HEK293 (cell line): ENCODE measurements around the gene OR13J1.

ENCODE experiments used
- CTCF ChIA-PET: fragments of 350-600 bp; formaldehyde crosslinking; extraction: SDS; loops from one replicate; lab custom pipeline; 2021; ENCODE audit warnings: antibody characterized with exemption; lab: Yijun Ruan, JAX
- POLR2A ChIA-PET: fragments of 300-600 bp; formaldehyde crosslinking; extraction: SDS; loops from one replicate; lab custom pipeline; 2020; ENCODE audit warnings: antibody characterized with exemption, inconsistent platforms; lab: Yijun Ruan, JAX
- H3K27ac ChIP-seq: fragments of 200-500 bp; sonication (Bioruptor generic); 2 replicates; pipeline ENCODE4 v1.5.1; 2014; ENCODE audit warnings: low read depth, low read length, control low read depth, inconsistent platforms; ENCODE audit errors: extremely low read depth
- H3K36me3 ChIP-seq, 2 experiments: fragments of 200-500 bp in 1 of 2; sonication (Bioruptor generic) in 1 of 2; 1 replicate in 1 of 2; 2 replicates in 1 of 2; pipeline ENCODE4 v1.5.1; 2014 to 2017; ENCODE audit warnings: inconsistent platforms in 2 of 2, low read length in 2 of 2; ENCODE audit not compliant: control insufficient read depth in 2 of 2, insufficient read depth in 1 of 2
- H3K4me1 ChIP-seq: fragments of 200-500 bp; sonication (Bioruptor generic); 2 replicates; pipeline ENCODE4 v1.5.1; 2014; ENCODE audit warnings: mild to moderate bottlenecking, low read length, inconsistent platforms; ENCODE audit not compliant: control insufficient read depth, insufficient read depth
- H3K4me3 ChIP-seq: 2 replicates; pipeline ENCODE4 v1.5.1; 2011; ENCODE audit warnings: low read depth, mild to moderate bottlenecking, control low read depth, low read length, moderate library complexity
- H3K9me3 ChIP-seq: fragments of 200-500 bp; sonication (Bioruptor generic); 2 replicates; pipeline ENCODE4 v1.5.1; 2014; ENCODE audit warnings: low read depth, low read length, inconsistent platforms; ENCODE audit not compliant: control insufficient read depth, insufficient read depth
- BCL11A ChIP-seq: fragments of 450-650 bp; formaldehyde crosslinking; IDR thresholded peaks from 2 replicates; pipeline ENCODE4 v1.5.1; 2016; ENCODE audit warnings: low read depth, missing biosample characterization, missing genetic modification characterization
- KLF10 ChIP-seq: fragments of 450-650 bp; IDR thresholded peaks from 2 replicates; pipeline ENCODE4 v1.5.1; 2018; ENCODE audit warnings: missing biosample characterization, mild to moderate bottlenecking, missing genetic modification characterization
- PRDM1 ChIP-seq: fragments of 450-650 bp; formaldehyde crosslinking; IDR thresholded peaks from 2 replicates; pipeline ENCODE4; 2016; ENCODE audit warnings: missing biosample characterization, missing genetic modification characterization
- ZNF10 ChIP-seq: fragments of 450-650 bp; formaldehyde crosslinking; IDR thresholded peaks from 2 replicates; pipeline ENCODE4 v1.5.1; 2017; ENCODE audit warnings: missing biosample characterization, missing genetic modification characterization
- ZNF121 ChIP-seq: fragments of 450-650 bp; formaldehyde crosslinking; IDR thresholded peaks from 2 replicates; pipeline ENCODE4 v1.5.1; 2016; ENCODE audit warnings: missing biosample characterization, missing genetic modification characterization
- ZNF133 ChIP-seq: fragments of 450-650 bp; formaldehyde crosslinking; IDR thresholded peaks from 2 replicates; pipeline ENCODE4 v1.5.1; 2016; ENCODE audit warnings: missing biosample characterization, missing genetic modification characterization
- ZNF16 ChIP-seq: fragments of 450-650 bp; formaldehyde crosslinking; IDR thresholded peaks from 2 replicates; pipeline ENCODE4 v1.5.1; 2016; ENCODE audit warnings: low read depth, missing biosample characterization, missing genetic modification characterization
- ZNF221 ChIP-seq: fragments of 450-650 bp; formaldehyde crosslinking; IDR thresholded peaks from 2 replicates; pipeline ENCODE4 v1.5.1; 2017; ENCODE audit warnings: missing biosample characterization, missing genetic modification characterization, borderline replicate concordance
- ZNF302 ChIP-seq: fragments of 450-650 bp; formaldehyde crosslinking; IDR thresholded peaks from 2 replicates; pipeline ENCODE4 v1.5.1; 2016; ENCODE audit warnings: missing biosample characterization, missing genetic modification characterization, low read depth
- ZNF362 ChIP-seq: fragments of 450-650 bp; formaldehyde crosslinking; IDR thresholded peaks from 2 replicates; pipeline ENCODE4 v1.5.1; 2016; ENCODE audit warnings: missing biosample characterization, missing genetic modification characterization
- ZNF513 ChIP-seq: fragments of 450-650 bp; IDR thresholded peaks from 2 replicates; pipeline ENCODE4 v1.5.1; 2018; ENCODE audit warnings: missing biosample characterization, missing genetic modification characterization
- ZNF626 ChIP-seq: fragments of 450-650 bp; sonication (Bioruptor Pico); formaldehyde crosslinking; IDR thresholded peaks from 2 replicates; pipeline ENCODE4 v1.5.1; 2018; ENCODE audit warnings: missing biosample characterization, missing genetic modification characterization, inconsistent platforms
- ZNF692 ChIP-seq: fragments of 450-650 bp; formaldehyde crosslinking; IDR thresholded peaks from 2 replicates; pipeline ENCODE4 v1.5.1; 2016; ENCODE audit warnings: missing biosample characterization, missing genetic modification characterization
- ZNF76 ChIP-seq: fragments of 450-650 bp; formaldehyde crosslinking; IDR thresholded peaks from 2 replicates; pipeline ENCODE4; 2016; ENCODE audit warnings: low read depth, missing biosample characterization, missing genetic modification characterization, borderline replicate concordance
- ZSCAN4 ChIP-seq: fragments of 450-650 bp; formaldehyde crosslinking; IDR thresholded peaks from 2 replicates; pipeline ENCODE4 v1.5.1; 2017; ENCODE audit warnings: missing biosample characterization, missing genetic modification characterization
- TF ChIP-seq, protein P1 (sequence below): fragments of 450-650 bp; formaldehyde crosslinking; IDR thresholded peaks from 2 replicates; pipeline ENCODE4 v1.5.1; 2016; ENCODE audit warnings: missing biosample characterization, missing genetic modification characterization
- TF ChIP-seq, protein P2 (sequence below): fragments of 450-650 bp; formaldehyde crosslinking; IDR thresholded peaks from 2 replicates; pipeline ENCODE4 v1.5.1; 2016; ENCODE audit warnings: missing biosample characterization, missing genetic modification characterization, borderline replicate concordance

OR13J1 gene

GRCh38 chr9:35915681-35916294 is 45.6 kb upstream of the OR13J1 start:
- ChIA-PET POLR2A (no interaction called here), CTCF (no interaction called here)
- Histone ChIP-seq H3K4me1 (no peaks in the 10 kb centered on the region), H3K4me3 (no peak overlapping the region), H3K36me3 (no peaks in the 10 kb centered on the region), H3K9me3 (no peaks in the 10 kb centered on the region), H3K27ac (no peak overlapping the region)
- TF ChIP-seq ZNF302 (no peak), ZNF692 (no peak), ZNF513 (tag by site-specific recombination) (no peak), ZNF121 (tag by site-specific recombination) (no peak), BCL11A (tag by site-specific recombination) (no peak), ZNF76 (tag by site-specific recombination) (no peak), ZNF10 (tag by site-specific recombination) (no peak), ZNF362 (tag by site-specific recombination) (no peak), ZNF221 (tag by site-specific recombination) (no peak), ZNF626 (tag by site-specific recombination) (no peak), ZSCAN4 (tag by site-specific recombination) (no peak), ZNF16 (tag by site-specific recombination) (no peak), ZNF133 (no peak), PRDM1 (no peak), KLF10 (tag by site-specific recombination) (no peak)
- TF ChIP-seq, protein P1, sequence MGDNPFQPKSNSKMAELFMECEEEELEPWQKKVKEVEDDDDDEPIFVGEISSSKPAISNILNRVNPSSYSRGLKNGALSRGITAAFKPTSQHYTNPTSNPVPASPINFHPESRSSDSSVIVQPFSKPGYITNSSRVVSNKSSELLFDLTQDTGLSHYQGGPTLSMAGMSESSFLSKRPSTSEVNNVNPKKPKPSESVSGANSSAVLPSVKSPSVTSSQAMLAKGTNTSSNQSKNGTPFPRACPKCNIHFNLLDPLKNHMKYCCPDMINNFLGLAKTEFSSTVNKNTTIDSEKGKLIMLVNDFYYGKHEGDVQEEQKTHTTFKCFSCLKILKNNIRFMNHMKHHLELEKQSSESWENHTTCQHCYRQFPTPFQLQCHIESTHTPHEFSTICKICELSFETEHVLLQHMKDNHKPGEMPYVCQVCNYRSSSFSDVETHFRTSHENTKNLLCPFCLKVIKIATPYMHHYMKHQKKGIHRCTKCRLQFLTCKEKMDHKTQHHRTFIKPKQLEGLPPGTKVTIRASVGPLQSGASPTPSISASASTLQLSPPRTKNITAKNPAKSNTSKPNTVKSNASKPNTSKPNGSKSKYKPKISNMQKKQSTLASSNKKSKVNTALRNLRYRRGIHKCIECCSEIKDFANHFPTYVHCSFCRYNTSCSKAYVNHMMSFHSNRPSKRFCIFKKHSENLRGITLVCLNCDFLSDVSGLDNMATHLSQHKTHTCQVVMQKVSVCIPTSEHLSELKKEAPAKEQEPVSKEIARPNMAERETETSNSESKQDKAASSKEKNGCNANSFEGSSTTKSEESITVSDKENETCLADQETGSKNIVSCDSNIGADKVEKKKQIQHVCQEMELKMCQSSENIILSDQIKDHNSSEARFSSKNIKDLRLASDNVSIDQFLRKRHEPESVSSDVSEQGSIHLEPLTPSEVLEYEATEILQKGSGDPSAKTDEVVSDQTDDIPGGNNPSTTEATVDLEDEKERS (tag by site-specific recombination): no peak
- TF ChIP-seq, protein P2, sequence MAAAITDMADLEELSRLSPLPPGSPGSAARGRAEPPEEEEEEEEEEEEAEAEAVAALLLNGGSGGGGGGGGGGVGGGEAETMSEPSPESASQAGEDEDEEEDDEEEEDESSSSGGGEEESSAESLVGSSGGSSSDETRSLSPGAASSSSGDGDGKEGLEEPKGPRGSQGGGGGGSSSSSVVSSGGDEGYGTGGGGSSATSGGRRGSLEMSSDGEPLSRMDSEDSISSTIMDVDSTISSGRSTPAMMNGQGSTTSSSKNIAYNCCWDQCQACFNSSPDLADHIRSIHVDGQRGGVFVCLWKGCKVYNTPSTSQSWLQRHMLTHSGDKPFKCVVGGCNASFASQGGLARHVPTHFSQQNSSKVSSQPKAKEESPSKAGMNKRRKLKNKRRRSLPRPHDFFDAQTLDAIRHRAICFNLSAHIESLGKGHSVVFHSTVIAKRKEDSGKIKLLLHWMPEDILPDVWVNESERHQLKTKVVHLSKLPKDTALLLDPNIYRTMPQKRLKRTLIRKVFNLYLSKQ (tag by site-specific recombination): no peak
